ENCODE measurements around the gene RUFY4.

RUFY4 gene

GRCh38 chr2:218079943-218080913 lies 11.2 kb downstream of the RUFY4 start:
- H4K20me1 ChIP-seq (ENCODE audit: insufficient read depth, low read length): no peaks in the 10 kb centered on the region
- H3K36me3 ChIP-seq (ENCODE audit: insufficient read depth, low read length): no peaks in the 10 kb centered on the region
- no peaks in the 10 kb centered on the region for H3K79me2 ChIP-seq (ENCODE audit: insufficient read depth, low read length)
- H3K27me3 ChIP-seq (ENCODE audit: insufficient read depth, low read length): peaks cover 3% of the 10 kb centered on the region; the same call in 1 of the 2 replicates
- H2AFZ ChIP-seq (ENCODE audit: low read length): no peak overlapping the region
- no peaks in the 10 kb centered on the region for H3K4me1 ChIP-seq (ENCODE audit: insufficient read depth, low read length, severe bottlenecking)
- no peaks in the 10 kb centered on the region for H3F3A ChIP-seq (ENCODE audit: insufficient read depth, low read length)
- TF ChIP-seq EZH2 (IDR thresholded peaks at IDR 0.05; ENCODE audit: borderline replicate concordance, low read length) (no peak), CTCF (IDR thresholded peaks at IDR 0.05; ENCODE audit: low read length) (no peak)
- H3K4me2 ChIP-seq (ENCODE audit: low read length): no peak overlapping the region
- no peak overlapping the region for H3K4me3 ChIP-seq (ENCODE audit: low read depth, low read length, poor library complexity, severe bottlenecking)
- no peaks in the 10 kb centered on the region for H3K9me3 ChIP-seq (ENCODE audit: low read length)
- no peak overlapping the region for H3K9ac ChIP-seq (ENCODE audit: low read length)
- no peaks in the 10 kb centered on the region for H3K9me2 ChIP-seq (ENCODE audit: low read depth, low read length)
- no peak overlapping the region for H3K27ac ChIP-seq (ENCODE audit: low read depth, low read length, poor library complexity, severe bottlenecking)

- Histone ChIP-seq H3K9ac (ENCODE audit: low read length) (no peak overlapping the region), H3K27ac (ENCODE audit: low read depth, low read length, poor library complexity, severe bottlenecking) (no peak overlapping the region)
Observed at GRCh38 chr2:218081063-218081462, 12.0 kb downstream of the RUFY4 start.

GRCh38 chr2:218081695-218082094 lies 12.6 kb downstream of the RUFY4 start:
- no peaks in the 10 kb centered on the region for H3K9me3 ChIP-seq (ENCODE audit: low read length)
- H3K27me3 ChIP-seq (ENCODE audit: insufficient read depth, low read length): peaks cover 3% of the 10 kb centered on the region; the same call in 1 of the 2 replicates
- H3K36me3 ChIP-seq (ENCODE audit: insufficient read depth, low read length): no peaks in the 10 kb centered on the region
- TF ChIP-seq EZH2 (IDR thresholded peaks at IDR 0.05; ENCODE audit: borderline replicate concordance, low read length) (no peak), CTCF (IDR thresholded peaks at IDR 0.05; ENCODE audit: low read length) (no peak)
- no peak overlapping the region for H2AFZ ChIP-seq (ENCODE audit: low read length)
- H3K4me3 ChIP-seq (ENCODE audit: low read depth, low read length, poor library complexity, severe bottlenecking): no peak overlapping the region
- H3K27ac ChIP-seq (ENCODE audit: low read depth, low read length, poor library complexity, severe bottlenecking): no peak overlapping the region
- no peak overlapping the region for H3K4me2 ChIP-seq (ENCODE audit: low read length)
- no peaks in the 10 kb centered on the region for H4K20me1 ChIP-seq (ENCODE audit: insufficient read depth, low read length)
- H3K79me2 ChIP-seq (ENCODE audit: insufficient read depth, low read length): no peaks in the 10 kb centered on the region
- H3K9me2 ChIP-seq (ENCODE audit: low read depth, low read length): no peaks in the 10 kb centered on the region
- H3K4me1 ChIP-seq (ENCODE audit: insufficient read depth, low read length, severe bottlenecking): no peaks in the 10 kb centered on the region
- H3F3A ChIP-seq (ENCODE audit: insufficient read depth, low read length): no peaks in the 10 kb centered on the region
- no peak overlapping the region for H3K9ac ChIP-seq (ENCODE audit: low read length)

More at GRCh38 chr2:218081063-218081462, 12.0 kb downstream of the RUFY4 start:
- no peak for TF ChIP-seq EZH2 (IDR thresholded peaks at IDR 0.05; ENCODE audit: borderline replicate concordance, low read length)
- no peak for TF ChIP-seq CTCF (IDR thresholded peaks at IDR 0.05; ENCODE audit: low read length)
- Histone ChIP-seq H3K27me3 (ENCODE audit: insufficient read depth, low read length) (peaks cover 3% of the 10 kb centered on the region; the same call in 1 of the 2 replicates), H3K4me2 (ENCODE audit: low read length) (no peak overlapping the region), H3F3A (ENCODE audit: insufficient read depth, low read length) (no peaks in the 10 kb centered on the region), H3K4me3 (ENCODE audit: low read depth, low read length, poor library complexity, severe bottlenecking) (no peak overlapping the region), H2AFZ (ENCODE audit: low read length) (no peak overlapping the region), H3K9me2 (ENCODE audit: low read depth, low read length) (no peaks in the 10 kb centered on the region), H3K4me1 (ENCODE audit: insufficient read depth, low read length, severe bottlenecking) (no peaks in the 10 kb centered on the region), H3K9me3 (ENCODE audit: low read length) (no peaks in the 10 kb centered on the region), H3K79me2 (ENCODE audit: insufficient read depth, low read length) (no peaks in the 10 kb centered on the region), H3K36me3 (ENCODE audit: insufficient read depth, low read length) (no peaks in the 10 kb centered on the region), H4K20me1 (ENCODE audit: insufficient read depth, low read length) (no peaks in the 10 kb centered on the region)

Measured in OCI-LY1 (cell line).